ENCODE data around the gene C2CD2.

- TF ChIP-seq POLR2A (IDR thresholded peaks at IDR 0.05) (no peak), CTCF (IDR thresholded peaks at IDR 0.05) (no peak)
Measured at GRCh38 chr21:41873426-41873825, 80.4 kb downstream of the C2CD2 start.

All from uterus (tissue), 2 donors.